Peyer's patch (tissue), 4 donors: ENCODE results near the gene KLRF2.

Experiments used
- POLR2A ChIP-seq, 2 donors: fragments of 450-650 bp; IDR thresholded peaks; one replicate each; pipeline ENCODE4 v1.5.1; 2017; ENCODE audit warnings: antibody characterized with exemption in 2 of 2, mild to moderate bottlenecking in 2 of 2, moderate library complexity in 2 of 2
- TF ChIP-seq, protein P1 (sequence below), 6 experiments: fragments of 450-650 bp in 4 of 6; fragments of 200-600 bp in 2 of 6; sonication (generic) in 1 of 6; IDR thresholded peaks; one replicate each; pipeline ENCODE4 v1.5.1; 2017 to 2019; ENCODE audit warnings: antibody characterized with exemption in 6 of 6, mild to moderate bottlenecking in 3 of 6, moderate library complexity in 1 of 6

GRCh38 chr12:9888665-9889273 lies 7.5 kb downstream of the KLRF2 start:
- TF ChIP-seq POLR2A (IDR thresholded peaks at IDR 0.05): no peak
- TF ChIP-seq, protein P1, sequence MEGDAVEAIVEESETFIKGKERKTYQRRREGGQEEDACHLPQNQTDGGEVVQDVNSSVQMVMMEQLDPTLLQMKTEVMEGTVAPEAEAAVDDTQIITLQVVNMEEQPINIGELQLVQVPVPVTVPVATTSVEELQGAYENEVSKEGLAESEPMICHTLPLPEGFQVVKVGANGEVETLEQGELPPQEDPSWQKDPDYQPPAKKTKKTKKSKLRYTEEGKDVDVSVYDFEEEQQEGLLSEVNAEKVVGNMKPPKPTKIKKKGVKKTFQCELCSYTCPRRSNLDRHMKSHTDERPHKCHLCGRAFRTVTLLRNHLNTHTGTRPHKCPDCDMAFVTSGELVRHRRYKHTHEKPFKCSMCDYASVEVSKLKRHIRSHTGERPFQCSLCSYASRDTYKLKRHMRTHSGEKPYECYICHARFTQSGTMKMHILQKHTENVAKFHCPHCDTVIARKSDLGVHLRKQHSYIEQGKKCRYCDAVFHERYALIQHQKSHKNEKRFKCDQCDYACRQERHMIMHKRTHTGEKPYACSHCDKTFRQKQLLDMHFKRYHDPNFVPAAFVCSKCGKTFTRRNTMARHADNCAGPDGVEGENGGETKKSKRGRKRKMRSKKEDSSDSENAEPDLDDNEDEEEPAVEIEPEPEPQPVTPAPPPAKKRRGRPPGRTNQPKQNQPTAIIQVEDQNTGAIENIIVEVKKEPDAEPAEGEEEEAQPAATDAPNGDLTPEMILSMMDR (IDR thresholded peaks at IDR 0.05): no peak
